Thymus (tissue), 11 donors: ENCODE data around the gene SLC26A4. TPM values are rescaled to one million over a fixed set of nuclear protein-coding genes. Genes with fewer than 3 reads are reported as not detected.
"Not testable (repeated sequence)": the region's sequence is repeated elsewhere in the genome, so short reads cannot be mapped to it uniquely, and the experiment has no call there.

Source experiments
- DNase-seq, 9 donors: peaks; one replicate each; pipeline ENCODE4 v3.0.0-alpha.2; 2013; ENCODE audit warnings: low spot score in 9 of 9, low read depth in 6 of 9, missing footprints in 1 of 9
- H3K27ac ChIP-seq, 2 donors: one replicate each; pipeline ENCODE4 v1.5.1; 2013; ENCODE audit warnings: control low read depth in 1 of 2, low read depth in 1 of 2, low read length in 1 of 2, mild to moderate bottlenecking in 1 of 2, moderate library complexity in 1 of 2
- H3K27me3 ChIP-seq, 2 donors: one replicate each; pipeline ENCODE4 v1.5.1; 2013; ENCODE audit warnings: low read length in 1 of 2; ENCODE audit not compliant: control insufficient read depth in 2 of 2, insufficient read depth in 1 of 2
- H3K36me3 ChIP-seq, 2 donors: one replicate each; pipeline ENCODE4 v1.5.1; 2013; ENCODE audit warnings: low read length in 1 of 2, mild to moderate bottlenecking in 1 of 2, moderate library complexity in 1 of 2; ENCODE audit not compliant: control insufficient read depth in 2 of 2, insufficient read depth in 2 of 2
- H3K4me1 ChIP-seq, 2 donors: one replicate each; pipeline ENCODE4 v1.5.1; 2013; ENCODE audit warnings: low read length in 2 of 2; ENCODE audit not compliant: control insufficient read depth in 2 of 2, insufficient read depth in 2 of 2
- H3K4me3 ChIP-seq, 2 donors: one replicate each; pipeline ENCODE4 v1.5.1; 2013; ENCODE audit warnings: low read length in 2 of 2, control low read depth in 1 of 2, mild to moderate bottlenecking in 1 of 2
- H3K9me3 ChIP-seq, 2 donors: one replicate each; pipeline ENCODE4 v1.5.1; 2013; ENCODE audit warnings: low read length in 1 of 2, mild to moderate bottlenecking in 1 of 2; ENCODE audit not compliant: control insufficient read depth in 2 of 2, insufficient read depth in 1 of 2
- WGBS: extraction: QIAGEN DNeasy Blood & Tissue Kit; methylation state at CpG from one replicate; pipeline ENCODE4 v1.1.7; 2013; 5-methylcytosine and 5-hydroxymethylcytosine counted together
- polyA plus RNA-seq: library from polyadenylated mRNA; stranded (reverse); fragments of 200-250 nt; gene quantifications from one replicate; pipeline ENCODE4 v1.2.3, GENCODE V29; 2013
- total RNA-seq: library from RNA; stranded (reverse); fragments of 120-200 nt; gene quantifications from one replicate; pipeline ENCODE4 v1.2.4, GENCODE V29; 2013
- donor health status: healthy.

Gene SLC26A4
- total and polyA plus RNA-seq, 2 donors = 0.14 to 0.39 TPM

DNA sequence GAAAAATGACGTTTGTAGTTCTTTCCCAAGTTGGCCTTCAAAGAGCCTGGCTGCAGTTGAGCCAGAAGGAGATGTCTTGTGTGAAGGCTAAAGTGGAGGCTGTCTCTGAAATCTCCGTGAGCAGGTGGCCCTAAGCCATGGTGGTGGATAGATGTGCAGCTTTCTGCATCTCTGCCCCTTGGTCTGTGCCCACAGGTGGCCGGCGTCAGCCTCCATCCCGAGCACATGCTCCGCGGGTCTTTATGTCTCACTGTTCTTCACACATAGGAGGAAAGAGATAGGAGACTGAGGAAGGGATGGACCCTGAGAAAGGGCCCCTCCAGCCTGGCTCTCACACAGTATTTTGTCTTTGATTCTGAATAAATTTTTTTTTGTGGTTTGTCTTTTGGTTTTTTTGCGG is 30.3 kb upstream of the SLC26A4 start:
- no peaks in the 10 kb centered on the region for H3K27me3 ChIP-seq
- 97% methylated on average over 8 of the region's 8 CpGs for WGBS
- no peaks in the 10 kb centered on the region for H3K9me3 ChIP-seq
- no peak for DNase-seq
- no peaks in the 10 kb centered on the region for H3K36me3 ChIP-seq
- H3K4me3 ChIP-seq = no peak overlapping the region
- no peaks in the 10 kb centered on the region for H3K4me1 ChIP-seq
- no peak overlapping the region for H3K27ac ChIP-seq

DNA sequence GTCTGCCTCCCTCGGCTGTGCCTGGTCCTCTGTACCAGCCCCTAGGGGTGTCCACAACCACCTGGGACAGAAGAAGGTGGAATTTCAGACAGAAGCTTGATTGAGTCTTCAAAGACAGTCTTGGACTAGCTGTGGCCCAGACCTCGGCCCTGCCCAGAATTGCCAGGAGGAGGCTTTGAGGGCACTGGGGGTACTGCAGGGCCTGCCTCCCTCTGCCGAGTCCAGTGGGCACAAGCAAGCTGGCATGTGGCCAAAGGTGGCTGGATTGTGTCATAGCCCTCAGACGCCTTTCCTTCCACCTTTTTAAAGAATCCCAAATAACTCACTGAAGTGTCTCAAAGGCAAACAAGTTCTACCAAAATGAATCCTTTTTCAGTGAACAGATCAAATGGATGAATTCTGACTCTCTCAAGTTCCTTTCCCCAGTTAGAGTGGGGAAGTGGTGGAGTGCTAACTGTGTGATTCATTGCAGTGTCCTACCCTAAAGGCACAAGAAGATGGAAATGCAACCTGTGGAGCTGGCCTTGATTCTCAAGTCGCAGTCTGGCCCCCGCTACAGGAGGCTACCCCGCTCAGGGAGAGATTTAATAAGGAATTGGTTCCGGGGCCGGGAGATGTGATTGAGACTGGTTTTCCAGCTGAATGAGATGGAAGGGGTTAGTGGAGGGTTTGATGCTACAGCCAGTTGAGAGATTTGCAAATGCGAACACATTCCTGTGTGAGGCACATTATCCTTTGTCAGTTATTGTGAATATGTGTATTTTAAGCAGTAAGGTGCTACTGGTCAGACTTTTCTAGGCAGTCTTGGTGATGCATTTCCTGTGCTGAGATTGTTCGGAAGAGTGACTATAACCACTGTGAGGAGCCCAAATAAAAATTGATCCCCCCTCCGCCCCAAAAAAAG is 28.8 kb upstream of the SLC26A4 start:
- Histone ChIP-seq H3K27ac (no peak overlapping the region), H3K27me3 (no peaks in the 10 kb centered on the region), H3K4me3 (no peak overlapping the region), H3K4me1 (no peaks in the 10 kb centered on the region), H3K36me3 (no peaks in the 10 kb centered on the region), H3K9me3 (no peaks in the 10 kb centered on the region)
- DNase-seq = no peak
- 96% methylated on average over 12 of the region's 12 CpGs for WGBS

DNA sequence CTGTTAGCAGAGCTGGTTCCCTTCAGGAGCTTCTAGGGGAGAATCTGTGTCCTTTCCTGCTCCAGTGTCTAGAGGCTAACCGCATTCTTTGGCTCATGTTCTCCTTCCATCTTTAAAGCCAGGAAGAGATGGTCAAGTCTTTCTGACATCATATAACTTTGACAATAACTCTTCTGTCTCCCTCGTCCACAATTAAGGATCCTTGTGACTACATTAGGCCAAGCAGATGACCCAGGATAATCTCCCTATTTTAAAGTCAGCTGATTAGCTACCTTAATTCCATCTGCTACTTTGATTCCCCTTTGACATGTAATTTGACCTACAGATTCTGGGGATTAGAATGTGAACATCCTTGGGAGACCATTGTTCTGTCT is 28.1 kb upstream of the SLC26A4 start:
- Histone ChIP-seq H3K27me3 (no peaks in the 10 kb centered on the region), H3K4me1 (no peaks in the 10 kb centered on the region), H3K9me3 (no peaks in the 10 kb centered on the region), H3K4me3 (no peak overlapping the region), H3K36me3 (no peaks in the 10 kb centered on the region), H3K27ac (no peak overlapping the region)
- no peak for DNase-seq
- WGBS = over 99% methylated on average over 2 of the region's 2 CpGs

DNA sequence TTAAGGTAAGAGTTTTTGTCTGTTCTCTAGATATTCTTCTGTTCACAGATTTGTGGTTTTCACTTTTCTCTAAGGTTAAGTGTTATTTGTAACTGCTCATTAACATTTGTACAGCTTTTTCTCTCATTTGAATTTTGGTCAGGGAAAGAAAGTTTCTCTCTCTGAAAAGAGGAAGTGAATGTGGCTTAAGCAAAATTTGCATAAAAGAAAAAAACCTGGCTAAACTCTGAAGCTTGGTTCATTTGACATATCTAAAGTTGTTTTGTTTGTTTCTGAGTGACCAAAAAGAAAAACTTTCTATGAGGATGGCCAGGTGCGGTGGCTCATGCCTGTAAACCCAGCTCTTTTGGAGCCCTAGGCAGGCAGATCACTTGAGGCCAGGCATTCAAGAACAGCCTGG is 22.0 kb upstream of the SLC26A4 start:
- H3K4me3 ChIP-seq = no peak overlapping the region
- no peak overlapping the region for H3K27ac ChIP-seq
- no peak for DNase-seq

DNA sequence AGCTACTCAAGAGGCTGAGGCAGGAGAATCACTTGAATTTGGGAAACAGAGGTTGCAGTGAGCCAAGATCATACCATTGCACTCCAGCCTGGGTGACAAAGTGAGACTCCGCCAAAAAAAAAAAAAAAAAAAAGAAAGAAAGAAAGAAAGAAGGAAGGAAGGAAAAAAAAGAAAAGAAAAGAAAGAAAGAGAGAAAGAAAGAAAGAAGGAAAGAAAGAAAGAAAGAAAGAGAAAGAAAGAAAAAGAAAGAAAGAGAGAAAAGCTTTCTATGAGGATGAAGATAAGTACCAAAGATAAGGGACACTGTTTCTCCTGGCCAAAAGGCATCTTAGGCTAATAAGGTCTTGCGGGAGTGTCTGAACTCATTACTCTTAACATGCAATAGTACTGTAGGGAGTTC is 21.6 kb upstream of the SLC26A4 start:
- not testable (repeated sequence) for H3K27me3 ChIP-seq, H3K4me1 ChIP-seq, H3K4me3 ChIP-seq, DNase-seq, H3K36me3 ChIP-seq, H3K27ac ChIP-seq, H3K9me3 ChIP-seq
- WGBS = 98% methylated on average over 2 of the region's 2 CpGs

More for the DNA sequence above, 22.0 kb upstream of the SLC26A4 start:
- Histone ChIP-seq H3K9me3 (no peaks in the 10 kb centered on the region), H3K36me3 (no peaks in the 10 kb centered on the region), H3K27me3 (no peaks in the 10 kb centered on the region), H3K4me1 (peaks cover 0 to 2% of the 10 kb centered on the region in 2 donors)
- 44% methylated on average over 1 of the region's 1 CpG for WGBS

DNA sequence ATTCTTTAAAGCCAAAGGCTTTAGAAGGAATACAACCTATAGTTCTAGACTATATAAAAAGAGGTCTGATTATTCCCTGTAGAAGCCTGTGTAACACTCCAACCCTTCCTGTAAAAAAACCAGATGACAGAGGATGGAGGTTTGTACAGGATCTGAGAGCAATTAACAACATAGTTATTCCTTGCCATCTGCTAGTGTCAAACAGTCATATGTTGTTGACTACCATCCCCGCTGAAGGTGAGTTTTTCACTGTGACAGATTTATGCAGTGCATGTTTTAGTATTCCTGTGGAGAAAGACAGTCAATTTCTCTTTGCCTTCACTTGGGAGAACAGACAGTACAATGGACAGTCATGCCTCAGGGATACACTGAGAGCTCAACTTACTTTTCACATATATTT is 19.0 kb upstream of the SLC26A4 start:
- DNase-seq = no peak
- H3K27me3 ChIP-seq = no peaks in the 10 kb centered on the region
- no peaks in the 10 kb centered on the region for H3K9me3 ChIP-seq
- peaks cover 0 to 2% of the 10 kb centered on the region in 2 donors for H3K4me1 ChIP-seq
- no peak overlapping the region for H3K4me3 ChIP-seq
- no peak overlapping the region for H3K27ac ChIP-seq
- no peaks in the 10 kb centered on the region for H3K36me3 ChIP-seq
- 93% methylated on average over 1 of the region's 1 CpG for WGBS

DNA sequence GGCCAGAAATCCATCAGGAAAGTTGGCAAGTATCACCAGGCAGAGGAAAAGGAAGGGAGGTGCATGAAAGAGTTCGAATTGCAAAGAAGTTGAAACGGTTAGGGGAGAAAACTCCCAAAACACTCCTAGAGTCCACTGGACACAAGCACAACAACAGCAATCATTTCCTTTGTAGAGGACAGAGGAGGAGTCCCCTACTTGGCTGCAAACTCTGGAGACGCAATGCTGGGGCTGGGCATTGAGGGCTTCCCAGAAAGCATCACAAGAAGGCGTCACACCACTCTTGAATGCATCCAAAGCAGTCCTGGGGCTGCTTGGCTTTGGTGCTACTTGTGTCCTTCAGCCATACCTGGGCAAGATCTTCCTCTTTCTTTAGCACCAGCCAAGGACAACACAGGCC is 18.1 kb upstream of the SLC26A4 start:
- H3K4me1 ChIP-seq = peaks cover 0 to 2% of the 10 kb centered on the region in 2 donors
- H3K4me3 ChIP-seq = no peak overlapping the region
- no peak overlapping the region for H3K27ac ChIP-seq
- H3K9me3 ChIP-seq = no peaks in the 10 kb centered on the region
- H3K36me3 ChIP-seq = no peaks in the 10 kb centered on the region
- WGBS = 95% methylated on average over 4 of the region's 4 CpGs
- DNase-seq = no peak
- H3K27me3 ChIP-seq = no peaks in the 10 kb centered on the region

DNA sequence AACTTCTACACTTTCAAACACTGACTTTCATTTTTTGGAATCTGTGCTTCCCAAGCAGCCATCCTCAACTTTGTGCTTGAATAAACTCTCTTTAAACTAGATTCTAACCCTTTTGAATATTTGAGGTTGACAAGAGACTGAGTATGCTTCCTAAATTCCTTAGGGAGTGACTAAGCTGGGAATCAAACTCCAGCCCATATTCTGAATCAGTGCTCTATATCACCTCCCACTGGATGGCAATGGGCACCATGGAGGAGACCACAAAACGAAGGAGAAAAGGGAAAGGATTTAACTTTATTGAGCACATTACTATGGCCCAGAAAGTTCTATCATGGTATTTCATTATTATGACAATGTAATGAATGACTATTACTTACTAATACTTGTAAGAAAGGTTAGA is 17.2 kb upstream of the SLC26A4 start:
- 91% methylated on average over 1 of the region's 1 CpG for WGBS
- no peak overlapping the region for H3K4me3 ChIP-seq
- DNase-seq = no peak
- no peak overlapping the region for H3K27ac ChIP-seq
- peaks cover 0 to 2% of the 10 kb centered on the region in 2 donors for H3K4me1 ChIP-seq
- H3K9me3 ChIP-seq = no peaks in the 10 kb centered on the region
- no peaks in the 10 kb centered on the region for H3K36me3 ChIP-seq
- H3K27me3 ChIP-seq = no peaks in the 10 kb centered on the region

DNA sequence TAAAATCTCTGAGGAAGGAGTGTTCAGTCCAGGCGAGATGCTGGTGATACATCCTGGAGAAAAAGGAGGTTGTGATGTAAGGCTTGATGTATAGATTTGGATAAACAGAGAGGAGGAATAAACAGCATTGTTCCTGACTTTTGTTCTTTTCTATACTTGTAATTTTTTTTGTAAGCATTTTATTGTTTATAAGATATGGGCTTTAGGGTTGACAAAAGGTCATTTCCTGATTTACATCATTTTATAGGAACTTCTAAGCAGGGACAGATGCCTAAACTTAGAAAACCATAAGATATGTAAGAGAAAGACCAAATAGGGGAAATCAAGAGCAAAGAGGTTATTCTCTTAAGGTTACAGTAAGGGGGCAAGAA is 16.7 kb upstream of the SLC26A4 start:
- Histone ChIP-seq H3K27me3 (no peaks in the 10 kb centered on the region), H3K4me3 (no peak overlapping the region), H3K27ac (no peak overlapping the region), H3K4me1 (no peaks in the 10 kb centered on the region), H3K36me3 (no peaks in the 10 kb centered on the region), H3K9me3 (no peaks in the 10 kb centered on the region)
- WGBS = 98% methylated on average over 1 of the region's 1 CpG
- DNase-seq = no peak
